Hepatocyte (in vitro differentiated cells): Measurements from ENCODE around the gene QPRT. TPM values are rescaled to one million over a fixed set of nuclear protein-coding genes. Genes with fewer than 3 reads are reported as not detected.

Source experiments
- DNase-seq: peaks from one replicate; pipeline ENCODE4 v3.0.0-alpha.2; 2016; ENCODE audit warnings: low spot score
- H2AFZ ChIP-seq: fragments of 200-600 bp; sonication (generic); 2 replicates; pipeline ENCODE4 v1.6.0; 2016; ENCODE audit warnings: antibody characterized with exemption, mild to moderate bottlenecking
- H3K27ac ChIP-seq: fragments of 200-600 bp; sonication (generic); 2 replicates; pipeline ENCODE4 v1.5.1; 2016; ENCODE audit warnings: mild to moderate bottlenecking
- H3K27me3 ChIP-seq: fragments of 200-600 bp; sonication (generic); 2 replicates; pipeline ENCODE4 v1.6.1; 2016
- H3K36me3 ChIP-seq: fragments of 200-600 bp; sonication (generic); replicated peaks from 2 replicates; pipeline ENCODE4 v1.5.1; 2016; ENCODE audit warnings: low read depth; ENCODE audit not compliant: insufficient read depth
- H3K4me1 ChIP-seq: fragments of 200-600 bp; sonication (generic); 2 replicates; pipeline ENCODE4 v1.5.1; 2016; ENCODE audit warnings: mild to moderate bottlenecking, moderate library complexity; ENCODE audit not compliant: insufficient read depth
- H3K4me2 ChIP-seq: fragments of 200-600 bp; sonication (generic); 2 replicates; pipeline ENCODE4 v1.6.0; 2016
- H3K4me3 ChIP-seq: fragments of 200-600 bp; sonication (generic); 2 replicates; pipeline ENCODE4 v1.5.1; 2016; ENCODE audit warnings: mild to moderate bottlenecking
- H3K79me2 ChIP-seq: fragments of 200-600 bp; sonication (generic); 2 replicates; pipeline ENCODE4 v1.6.0; 2017; ENCODE audit warnings: mild to moderate bottlenecking
- H3K9me2 ChIP-seq: fragments of 200-600 bp; sonication (generic); replicated peaks from 2 replicates; pipeline ENCODE4 v1.6.0; 2017; ENCODE audit warnings: mild to moderate bottlenecking; ENCODE audit not compliant: insufficient read depth
- H3K9me3 ChIP-seq: fragments of 200-600 bp; sonication (generic); 2 replicates; pipeline ENCODE4 v1.5.1; 2016; ENCODE audit warnings: low read depth, mild to moderate bottlenecking
- H4K20me1 ChIP-seq: fragments of 200-600 bp; sonication (generic); 2 replicates; pipeline ENCODE4 v1.6.0; 2016; ENCODE audit warnings: mild to moderate bottlenecking; ENCODE audit not compliant: insufficient read depth, poor library complexity, severe bottlenecking
- EZH2 ChIP-seq: fragments of 200-600 bp; sonication (generic); IDR thresholded peaks from 2 replicates; pipeline ENCODE4 v1.6.1; 2016; ENCODE audit warnings: antibody characterized with exemption, mild to moderate bottlenecking, borderline replicate concordance
- EZH2phosphoT487 ChIP-seq: fragments of 200-600 bp; sonication (generic); IDR thresholded peaks from one replicate; pipeline ENCODE4 v1.6.1; 2018; ENCODE audit warnings: antibody characterized with exemption, mild to moderate bottlenecking, low read depth, moderate library complexity; ENCODE audit not compliant: unreplicated experiment, severe bottlenecking
- WGBS: methylation state at CpG from one replicate; pipeline ENCODE4 v1.1.6; 2016; ENCODE audit warnings: low lambda C conversion rate; ENCODE audit errors: missing lambda C conversion rate; 5-methylcytosine and 5-hydroxymethylcytosine counted together
- polyA plus RNA-seq: library from polyadenylated mRNA; unstranded; fragments of >200 nt; fragmentation: Nextera tagmentation; extraction: Ambion mirVana; gene quantifications from 2 replicates; pipeline ENCODE4 v1.2.1, GENCODE V29; 2016
- total RNA-seq: library from RNA; depleted of rRNA; stranded (reverse); fragments of >200 nt; gene quantifications from 2 replicates; pipeline ENCODE4 v1.2.3, GENCODE V29; 2014
- TF ChIP-seq, protein P1 (sequence below): fragments of 200-600 bp; sonication (generic); IDR thresholded peaks from 2 replicates; pipeline ENCODE4 v1.5.1; 2016; ENCODE audit warnings: antibody characterized with exemption, mild to moderate bottlenecking; ENCODE audit not compliant: poor library complexity

Gene QPRT
- total and polyA plus RNA-seq, 2 experiments from 2014 or later, result 217 to 340 TPM

GRCh38 chr16:29656688-29657523 is 22.1 kb upstream of the QPRT start:
- Histone ChIP-seq H3K4me2 (no peak overlapping the region), H2AFZ (no peak overlapping the region), H3K27me3 (no peaks in the 10 kb centered on the region), H4K20me1 (no peaks in the 10 kb centered on the region), H3K4me1 (no peaks in the 10 kb centered on the region), H3K9me2 (no peaks in the 10 kb centered on the region), H3K79me2 (no peaks in the 10 kb centered on the region), H3K4me3 (no peak overlapping the region), H3K9me3 (no peaks in the 10 kb centered on the region), H3K36me3 (no peaks in the 10 kb centered on the region), H3K27ac (no peak overlapping the region)
- TF ChIP-seq, protein P1, sequence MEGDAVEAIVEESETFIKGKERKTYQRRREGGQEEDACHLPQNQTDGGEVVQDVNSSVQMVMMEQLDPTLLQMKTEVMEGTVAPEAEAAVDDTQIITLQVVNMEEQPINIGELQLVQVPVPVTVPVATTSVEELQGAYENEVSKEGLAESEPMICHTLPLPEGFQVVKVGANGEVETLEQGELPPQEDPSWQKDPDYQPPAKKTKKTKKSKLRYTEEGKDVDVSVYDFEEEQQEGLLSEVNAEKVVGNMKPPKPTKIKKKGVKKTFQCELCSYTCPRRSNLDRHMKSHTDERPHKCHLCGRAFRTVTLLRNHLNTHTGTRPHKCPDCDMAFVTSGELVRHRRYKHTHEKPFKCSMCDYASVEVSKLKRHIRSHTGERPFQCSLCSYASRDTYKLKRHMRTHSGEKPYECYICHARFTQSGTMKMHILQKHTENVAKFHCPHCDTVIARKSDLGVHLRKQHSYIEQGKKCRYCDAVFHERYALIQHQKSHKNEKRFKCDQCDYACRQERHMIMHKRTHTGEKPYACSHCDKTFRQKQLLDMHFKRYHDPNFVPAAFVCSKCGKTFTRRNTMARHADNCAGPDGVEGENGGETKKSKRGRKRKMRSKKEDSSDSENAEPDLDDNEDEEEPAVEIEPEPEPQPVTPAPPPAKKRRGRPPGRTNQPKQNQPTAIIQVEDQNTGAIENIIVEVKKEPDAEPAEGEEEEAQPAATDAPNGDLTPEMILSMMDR, result no peak
- TF ChIP-seq EZH2phosphoT487, result no peak
- TF ChIP-seq EZH2, result no peak
- 79% methylated on average over 10 of the region's 11 CpGs for WGBS
- DNase-seq, result no peak

DNA sequence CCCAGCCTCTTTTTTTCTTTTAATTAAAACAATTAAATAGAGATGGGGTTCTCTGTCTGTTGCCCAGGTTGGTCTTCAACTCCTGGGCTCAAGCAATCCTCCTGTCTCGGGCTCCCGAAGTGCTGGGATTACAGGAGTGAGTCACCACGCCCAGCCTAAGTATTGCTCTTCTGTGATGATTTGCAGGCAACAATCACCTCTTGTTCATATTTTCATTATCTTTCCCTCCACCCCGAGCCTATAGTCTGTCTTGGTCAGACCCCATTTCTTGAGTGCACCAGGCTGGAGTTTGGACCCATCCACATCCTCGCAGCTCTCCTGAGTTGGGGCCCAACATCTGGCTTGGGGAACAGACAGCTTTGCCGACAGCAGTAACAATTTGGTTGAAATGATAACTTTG is 20.3 kb upstream of the QPRT start:
- no peaks in the 10 kb centered on the region for H3K27me3 ChIP-seq
- TF ChIP-seq, protein P1, result no peak
- TF ChIP-seq EZH2, result no peak
- TF ChIP-seq EZH2phosphoT487, result no peak
- H4K20me1 ChIP-seq, result no peaks in the 10 kb centered on the region
- H3K4me3 ChIP-seq, result no peak overlapping the region
- H3K9me3 ChIP-seq, result no peaks in the 10 kb centered on the region
- no peaks in the 10 kb centered on the region for H3K4me1 ChIP-seq
- 72% methylated on average over 6 of the region's 6 CpGs for WGBS
- no peak overlapping the region for H3K27ac ChIP-seq
- H3K4me2 ChIP-seq, result no peak overlapping the region
- no peaks in the 10 kb centered on the region for H3K9me2 ChIP-seq
- H2AFZ ChIP-seq, result no peak overlapping the region
- no peak for DNase-seq
- no peaks in the 10 kb centered on the region for H3K36me3 ChIP-seq
- H3K79me2 ChIP-seq, result no peaks in the 10 kb centered on the region

DNA sequence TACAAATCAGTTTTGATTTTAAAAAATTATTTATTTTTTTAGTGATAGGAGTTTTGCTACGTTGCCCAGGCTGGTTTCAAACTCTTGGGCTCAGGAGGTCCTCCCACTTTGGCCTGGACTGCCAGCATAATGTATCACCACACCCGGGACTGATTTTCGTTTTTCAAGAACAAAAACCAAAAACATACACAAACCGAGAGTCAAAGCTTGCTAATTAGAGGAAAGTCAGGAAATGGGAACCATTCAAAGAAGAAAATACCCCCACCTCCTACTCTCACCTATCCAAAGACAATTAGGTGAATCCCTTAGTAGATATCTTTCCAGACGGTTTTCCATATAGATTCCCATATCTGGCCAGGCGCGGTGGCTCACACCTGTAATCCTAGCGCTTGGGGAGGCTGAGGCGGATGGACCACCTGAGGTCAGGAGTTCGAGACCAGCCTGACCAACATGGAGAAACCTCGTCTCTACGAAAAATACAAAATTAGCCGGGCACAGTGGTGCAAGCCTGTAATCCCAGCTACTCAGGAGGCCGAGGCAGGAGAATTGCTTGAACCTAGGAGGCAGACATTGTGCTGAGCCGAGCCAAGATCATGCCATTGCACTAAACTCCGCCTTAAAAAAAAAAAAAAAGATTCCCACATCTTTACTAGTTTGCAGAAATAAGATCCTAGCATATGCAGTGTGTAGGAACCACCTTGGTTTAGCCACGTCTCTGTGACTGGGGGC is 16.8 kb upstream of the QPRT start:
- no peak overlapping the region for H3K4me2 ChIP-seq
- H3K27me3 ChIP-seq, result no peaks in the 10 kb centered on the region
- WGBS, result 93% methylated on average over 17 of the region's 17 CpGs
- no peaks in the 10 kb centered on the region for H3K9me2 ChIP-seq
- H3K4me3 ChIP-seq, result no peak overlapping the region
- no peaks in the 10 kb centered on the region for H3K9me3 ChIP-seq
- TF ChIP-seq, protein P1, result no peak
- TF ChIP-seq EZH2phosphoT487 (no peak), EZH2 (no peak)
- H4K20me1 ChIP-seq, result no peaks in the 10 kb centered on the region
- peaks cover 12% of the 10 kb centered on the region for H3K4me1 ChIP-seq
- no peak for DNase-seq
- no peak overlapping the region for H2AFZ ChIP-seq
- H3K27ac ChIP-seq, result no peak overlapping the region
- H3K36me3 ChIP-seq, result no peaks in the 10 kb centered on the region
- H3K79me2 ChIP-seq, result no peaks in the 10 kb centered on the region
